NB4 (cell line): ENCODE results near the gene RCL1.

Source experiments
- CTCF ChIP-seq: IDR thresholded peaks from one replicate; pipeline ENCODE4 v1.5.1; 2012; ENCODE audit warnings: low read depth, low read length
- MAX ChIP-seq: IDR thresholded peaks from 2 replicates; pipeline ENCODE4 v1.6.1; 2011; ENCODE audit warnings: low read depth, low read length
- MYC ChIP-seq: IDR thresholded peaks from 2 replicates; pipeline ENCODE4 v1.6.1; 2011; ENCODE audit warnings: low read depth, low read length
- POLR2A ChIP-seq: IDR thresholded peaks from 2 replicates; pipeline ENCODE4 v1.6.1; 2011; ENCODE audit warnings: mild to moderate bottlenecking; ENCODE audit not compliant: insufficient read length; ENCODE audit errors: extremely low read depth

- TF ChIP-seq CTCF (no peak), POLR2A (no peak), MAX (no peak), MYC (no peak)
Observed at GRCh38 chr9:4879115-4879558, 86.4 kb downstream of the RCL1 start.
